ENCODE measurements around the gene DGKG.

DNA sequence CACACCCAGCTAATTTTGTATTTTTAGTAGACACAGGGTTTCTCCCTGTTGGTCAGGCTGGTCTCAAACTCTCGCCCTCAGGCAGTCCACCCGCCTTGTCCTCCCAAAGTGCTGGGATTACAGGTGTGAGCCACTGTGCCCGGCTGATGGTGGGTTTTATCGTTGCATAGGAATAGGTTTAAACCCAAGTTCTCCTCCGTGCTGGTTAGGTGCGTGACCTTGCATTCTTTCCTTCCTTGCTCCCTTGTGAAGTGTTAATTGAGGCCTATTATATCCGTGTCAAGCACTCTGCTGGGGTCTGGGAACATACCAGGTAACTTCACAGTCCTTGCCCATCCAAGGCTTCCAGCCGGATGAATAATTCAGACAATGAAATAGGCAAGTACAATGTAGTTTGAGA lies 233.9 kb downstream of the DGKG start:
- no peak for TF ChIP-seq PAX5 (IDR thresholded peaks at IDR 0.05; ENCODE audit: borderline replicate concordance, low read depth, low read length)
- no peak for TF ChIP-seq RELA (IDR thresholded peaks at IDR 0.05; ENCODE audit: borderline replicate concordance, partially characterized antibody)
- TF ChIP-seq, protein P1, sequence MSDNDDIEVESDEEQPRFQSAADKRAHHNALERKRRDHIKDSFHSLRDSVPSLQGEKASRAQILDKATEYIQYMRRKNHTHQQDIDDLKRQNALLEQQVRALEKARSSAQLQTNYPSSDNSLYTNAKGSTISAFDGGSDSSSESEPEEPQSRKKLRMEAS (IDR thresholded peaks at IDR 0.05; ENCODE audit: low read depth, low read length) = no peak
- no peak for TF ChIP-seq FOXK2 (IDR thresholded peaks at IDR 0.05)
- TF ChIP-seq, protein P2, sequence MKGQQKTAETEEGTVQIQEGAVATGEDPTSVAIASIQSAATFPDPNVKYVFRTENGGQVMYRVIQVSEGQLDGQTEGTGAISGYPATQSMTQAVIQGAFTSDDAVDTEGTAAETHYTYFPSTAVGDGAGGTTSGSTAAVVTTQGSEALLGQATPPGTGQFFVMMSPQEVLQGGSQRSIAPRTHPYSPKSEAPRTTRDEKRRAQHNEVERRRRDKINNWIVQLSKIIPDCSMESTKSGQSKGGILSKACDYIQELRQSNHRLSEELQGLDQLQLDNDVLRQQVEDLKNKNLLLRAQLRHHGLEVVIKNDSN (IDR thresholded peaks at IDR 0.05; ENCODE audit: borderline replicate concordance, extremely low read length, insufficient read depth, low read depth, low read length) = no peak
- no peak for TF ChIP-seq TBL1XR1 (IDR thresholded peaks at IDR 0.05; ENCODE audit: low read depth, low read length)
- no peak for TF ChIP-seq POLR2AphosphoS5 (IDR thresholded peaks at IDR 0.05; ENCODE audit: low read length)
- TF ChIP-seq EZH2 (IDR thresholded peaks at IDR 0.05; ENCODE audit: borderline replicate concordance, control insufficient read depth, low read depth, low read length) = no peak
- TF ChIP-seq BACH1 (IDR thresholded peaks at IDR 0.05; ENCODE audit: borderline replicate concordance) = no peak
